Activated CD8-positive, alpha-beta memory T cell treated with anti-CD3 and anti-CD28 coated beads, Interleukin-2, amount 50 U/mL, for 1 hour (primary cell): ENCODE measurements around the gene EWSR1.

ENCODE experiments used
- DNase-seq: peaks from one replicate; pipeline ENCODE4 v3.0.0-alpha.2; 2020; ENCODE audit errors: extremely low read depth

EWSR1 gene

DNA sequence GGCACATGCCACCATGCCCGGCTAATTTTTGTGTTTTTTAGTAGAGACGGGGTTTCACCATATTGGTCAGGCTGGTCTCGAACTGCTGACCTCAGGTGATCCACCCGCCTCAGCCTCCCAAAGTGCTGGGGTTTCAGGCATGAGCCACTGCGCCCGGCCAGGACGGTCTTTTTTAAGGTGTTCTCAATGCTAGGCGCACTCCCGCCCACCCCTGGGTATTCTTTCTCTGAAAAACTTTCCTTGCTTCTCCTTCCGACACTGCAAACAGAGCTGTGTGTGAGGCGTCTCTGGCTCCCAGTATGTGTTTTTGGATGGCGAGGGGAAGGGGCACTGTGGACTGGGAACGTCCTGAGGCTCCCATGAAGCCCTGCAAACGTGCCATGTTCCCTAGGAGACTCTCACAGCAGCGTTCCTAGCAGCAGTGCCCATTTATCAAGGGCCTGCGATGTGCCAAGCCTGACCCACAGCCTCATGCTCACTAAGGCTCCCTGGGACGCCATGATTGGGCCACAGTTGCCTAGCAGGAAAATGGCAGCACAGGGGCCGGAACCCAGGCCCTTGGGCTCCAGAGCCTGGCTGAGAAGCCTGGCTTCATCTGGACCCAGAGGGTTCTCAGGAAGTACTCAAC is 49.9 kb downstream of the EWSR1 start:
- DNase-seq, result no peak

DNA sequence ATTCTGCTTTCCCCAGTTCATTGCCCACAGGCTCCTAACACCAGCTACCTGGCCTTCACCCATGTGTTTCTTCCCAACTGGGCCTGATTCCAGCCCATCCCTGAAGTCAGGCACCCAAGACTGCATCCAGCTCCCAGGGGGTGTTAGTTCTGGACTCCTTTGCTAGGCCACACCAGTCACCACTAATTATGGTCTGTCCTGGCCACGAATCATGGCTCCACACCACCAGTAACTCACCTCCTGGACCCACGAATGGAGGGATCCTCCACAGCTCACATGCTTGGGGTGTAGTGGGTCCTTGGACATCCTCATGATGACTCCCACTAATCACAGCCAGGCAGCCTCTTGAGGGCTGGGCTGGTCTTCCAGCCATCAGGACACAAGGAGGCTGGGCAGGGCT is 51.0 kb downstream of the EWSR1 start:
- no peak for DNase-seq

DNA sequence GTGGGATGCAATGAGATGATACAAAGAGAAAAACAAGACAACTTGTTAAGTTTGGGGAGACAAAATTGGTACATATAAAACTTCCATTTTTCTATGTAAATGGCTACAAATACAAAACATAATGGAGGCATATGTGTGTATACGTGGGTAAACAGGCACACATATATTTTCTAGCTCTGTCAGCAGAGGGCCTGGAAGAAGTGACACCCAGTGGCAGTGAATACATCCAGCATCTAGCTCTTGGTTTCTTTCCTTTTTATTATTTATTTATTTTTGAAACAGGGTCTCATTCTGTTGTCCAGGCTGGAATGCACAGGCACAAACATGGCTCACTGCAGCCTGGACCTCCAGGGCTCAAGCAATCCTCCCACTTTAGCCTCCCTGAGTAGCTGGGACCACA is 52.5 kb downstream of the EWSR1 start:
- no peak for DNase-seq

DNA sequence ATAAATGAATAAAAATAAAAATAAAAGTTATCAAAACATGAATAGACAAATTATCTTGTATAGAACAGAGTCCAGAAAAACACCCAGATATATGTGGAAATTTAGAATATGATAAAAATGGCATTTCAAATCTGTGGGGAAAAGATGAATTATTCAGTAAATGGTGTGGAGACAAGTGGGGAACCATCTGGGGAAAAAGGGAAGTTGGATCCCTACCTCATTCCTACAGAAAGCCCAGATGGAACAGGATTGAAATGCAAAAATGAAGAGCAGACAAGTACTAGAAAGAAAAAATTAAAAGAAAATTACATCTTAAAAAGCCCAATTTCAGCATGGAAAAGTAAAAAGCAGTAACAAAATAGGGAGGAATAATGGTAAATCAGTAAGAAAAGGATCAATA is 55.6 kb downstream of the EWSR1 start:
- DNase-seq, result no peak

DNA sequence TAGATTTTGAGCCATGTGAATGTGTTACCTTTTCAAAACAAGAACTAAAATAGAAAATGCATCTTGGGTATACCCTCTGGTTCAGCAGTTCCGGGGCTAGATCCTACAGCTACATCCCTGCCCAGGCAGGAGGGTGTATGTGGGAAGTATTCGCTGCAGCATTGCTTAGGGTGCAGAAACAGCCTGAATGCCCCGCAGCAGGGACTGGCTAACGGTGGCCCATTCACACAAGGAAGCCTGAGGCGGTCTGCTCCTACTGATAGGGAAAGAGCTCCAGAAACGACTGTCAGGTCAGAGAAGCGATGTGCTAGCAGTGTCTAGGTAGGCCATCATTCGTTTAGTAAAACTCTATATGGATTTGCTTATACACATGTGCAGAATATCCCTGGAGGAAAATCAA is 57.3 kb downstream of the EWSR1 start:
- DNase-seq, result no peak

DNA sequence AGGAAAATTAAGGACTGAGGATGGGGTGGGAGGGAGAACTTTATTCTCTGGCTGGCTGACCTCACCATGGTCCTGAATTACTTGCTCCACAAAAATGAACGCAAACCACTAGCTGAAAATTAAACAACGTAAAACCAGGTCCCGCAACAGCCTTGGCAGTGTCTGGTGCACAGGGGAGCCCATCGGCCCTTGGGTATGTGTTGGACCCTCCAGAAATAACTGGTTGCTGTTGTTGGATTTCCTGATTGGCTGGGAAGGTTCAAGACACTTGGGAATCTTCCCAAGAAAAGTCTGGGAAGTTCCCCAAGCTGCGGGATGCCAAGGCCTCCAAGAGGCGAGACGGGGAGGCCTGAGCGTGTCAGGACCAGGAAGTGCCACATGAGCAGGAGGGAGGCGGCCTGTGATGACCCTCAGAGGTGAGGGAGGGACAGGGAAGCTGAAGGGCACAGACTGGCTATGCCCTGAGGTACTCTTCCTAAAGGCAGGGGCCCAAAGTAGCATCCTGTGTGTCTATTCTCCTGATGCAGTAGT is 57.8 kb downstream of the EWSR1 start:
- DNase-seq, result no peak

DNA sequence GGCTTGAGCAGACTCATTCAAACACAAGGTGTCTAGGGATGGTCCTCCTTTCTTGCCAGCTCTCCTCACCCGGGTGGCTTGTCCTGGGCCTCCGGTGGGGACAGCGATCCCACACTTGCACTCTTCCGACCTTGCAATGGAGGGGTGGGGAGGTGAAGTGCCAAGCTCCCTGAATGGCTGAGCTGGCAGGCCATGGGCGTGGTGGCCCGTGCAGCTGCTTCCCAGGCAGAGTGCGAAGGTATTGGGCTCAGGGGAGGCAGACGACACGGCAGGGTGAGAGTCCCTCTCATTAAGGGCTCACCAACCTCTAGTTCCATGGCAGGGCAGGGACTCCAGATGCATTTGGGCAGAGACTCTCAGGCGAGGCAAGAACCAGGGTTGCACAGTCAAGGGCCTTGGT is 58.4 kb downstream of the EWSR1 start:
- no peak for DNase-seq

DNA sequence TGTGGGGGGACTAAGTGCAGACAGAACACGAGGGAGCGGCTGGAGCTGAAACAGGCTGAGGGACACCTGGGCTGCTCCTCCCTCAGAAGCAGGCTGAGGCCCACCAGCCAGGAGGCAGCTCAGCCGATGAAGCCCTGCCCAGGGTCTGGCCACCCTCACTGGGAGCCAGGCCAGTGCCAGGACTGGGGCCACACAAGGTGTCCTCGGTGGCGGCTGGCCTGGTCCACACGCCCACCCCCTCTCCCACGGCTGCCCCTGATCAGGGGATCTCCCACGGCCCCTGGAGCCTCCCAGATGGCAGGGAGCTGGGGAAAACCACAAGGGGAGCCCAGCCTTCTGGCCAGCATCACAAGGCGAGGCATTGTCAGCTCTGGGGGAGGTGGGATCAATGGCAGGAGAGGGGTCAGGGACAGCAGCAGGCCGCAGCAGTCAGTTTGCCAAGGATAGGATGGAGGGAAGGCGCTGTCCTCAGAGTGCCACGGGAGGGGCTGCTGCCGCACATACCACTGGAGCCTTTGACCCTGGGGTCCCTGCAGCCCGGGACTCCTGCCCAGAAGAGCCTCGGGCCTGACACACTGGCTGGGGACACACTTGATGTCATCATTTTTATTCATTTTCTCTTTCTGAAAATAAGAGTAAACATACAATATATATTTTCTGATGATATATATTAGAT is 59.2 kb downstream of the EWSR1 start:
- no peak for DNase-seq

DNA sequence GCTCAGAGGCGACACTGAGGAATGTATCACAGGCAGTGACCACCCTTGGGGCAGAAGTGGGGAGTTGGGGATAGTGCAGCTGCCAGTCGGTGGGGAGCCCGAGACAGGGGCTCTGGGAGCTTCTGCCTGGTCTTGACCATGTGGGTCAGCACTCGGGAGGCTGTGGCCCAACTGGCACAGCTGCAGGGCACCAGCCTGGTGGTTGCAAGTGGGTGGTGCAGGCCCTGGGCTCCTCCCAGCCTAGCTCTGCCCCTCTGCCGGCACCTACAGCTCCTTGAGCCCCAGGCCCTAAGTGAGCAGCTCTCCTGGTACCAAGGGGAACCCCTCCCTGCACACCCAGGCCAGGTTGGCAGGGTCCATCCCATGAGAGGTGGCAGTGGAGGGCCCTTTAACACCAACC is 60.0 kb downstream of the EWSR1 start:
- DNase-seq, result no peak

DNA sequence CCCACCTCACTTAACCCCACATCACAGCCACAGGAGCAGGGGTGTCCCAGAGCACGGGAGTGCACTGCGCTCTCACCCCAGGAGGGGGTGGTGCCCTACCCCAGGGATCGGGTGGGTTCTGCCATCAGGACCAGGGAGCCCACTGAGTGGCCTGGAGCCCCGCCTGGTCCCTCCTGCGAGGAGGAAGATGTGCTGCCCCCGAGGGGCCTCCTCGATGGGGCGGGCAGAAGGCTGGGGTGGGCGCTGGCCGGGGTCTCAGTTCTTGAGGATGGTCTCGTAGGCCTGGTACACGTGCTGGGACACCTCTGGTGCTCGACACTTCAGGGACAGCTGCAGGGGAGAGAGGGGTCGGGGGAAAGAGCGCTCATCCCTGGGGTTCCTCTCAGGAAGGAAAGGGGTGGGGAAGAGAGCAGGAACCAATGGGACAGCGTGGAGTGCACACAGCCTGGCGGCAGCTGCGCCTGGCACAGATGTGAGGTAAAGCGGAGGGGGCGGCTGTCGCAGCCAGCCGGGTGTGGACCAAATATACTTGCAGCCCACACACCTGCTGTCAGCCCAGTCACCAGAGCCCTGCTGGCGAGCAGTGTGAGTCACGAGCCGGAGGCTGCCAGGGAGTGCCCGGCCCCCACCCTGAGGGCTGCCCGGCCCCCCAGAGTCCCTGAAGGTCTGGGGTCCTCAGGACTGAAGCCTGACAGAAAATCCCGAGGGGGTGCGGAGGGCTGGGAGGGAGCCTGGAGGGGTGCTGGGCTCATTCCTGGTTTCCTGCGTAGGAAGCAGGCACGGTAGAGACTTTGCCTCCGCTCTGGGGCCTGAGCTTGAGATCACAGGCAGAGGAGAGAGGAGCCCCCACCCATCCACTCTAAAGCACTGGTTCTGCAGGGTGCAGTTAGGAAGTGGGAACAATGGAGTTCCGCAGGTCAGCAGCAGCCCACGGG is 60.8 kb downstream of the EWSR1 start:
- no peak for DNase-seq

DNA sequence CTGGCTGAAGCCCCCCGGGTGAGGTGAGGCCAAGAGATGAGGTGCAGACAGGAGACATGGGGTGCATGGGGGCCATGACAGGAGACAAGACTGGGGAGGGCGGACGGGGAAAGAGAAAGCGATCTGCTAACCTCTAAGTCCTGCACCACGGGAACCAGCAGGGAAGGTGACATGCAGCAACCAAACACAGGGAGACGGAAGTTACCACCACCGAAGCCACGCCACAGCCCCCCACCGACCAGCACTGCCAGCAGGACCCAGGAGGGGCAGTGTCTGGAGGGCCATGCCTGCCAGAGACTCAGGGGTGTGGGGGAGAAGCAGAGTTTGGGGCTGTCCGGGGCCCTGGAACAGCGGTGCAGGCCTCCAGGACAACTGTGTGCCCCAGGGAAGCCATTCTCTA is 61.5 kb downstream of the EWSR1 start:
- no peak for DNase-seq

DNA sequence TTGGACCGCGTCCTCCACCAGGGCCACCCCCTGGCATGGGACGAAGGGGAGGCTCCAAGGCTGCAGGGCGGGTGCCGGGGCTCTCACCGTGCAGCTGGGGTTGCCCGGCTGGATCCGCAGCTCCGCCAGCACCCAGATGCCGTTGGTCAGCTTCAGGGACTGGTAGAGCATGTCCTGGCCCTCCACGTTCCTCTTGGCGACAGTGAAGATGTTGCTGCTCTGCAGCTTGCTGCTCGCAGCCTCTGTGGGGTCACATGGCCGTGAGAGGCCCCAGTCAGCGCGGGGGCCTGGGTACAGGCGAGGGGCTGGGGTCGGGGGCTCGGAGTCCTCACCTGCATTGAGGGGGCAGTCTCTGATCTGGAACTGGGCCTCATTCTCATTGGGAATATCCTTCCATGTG is 62.2 kb downstream of the EWSR1 start:
- no peak for DNase-seq

DNA sequence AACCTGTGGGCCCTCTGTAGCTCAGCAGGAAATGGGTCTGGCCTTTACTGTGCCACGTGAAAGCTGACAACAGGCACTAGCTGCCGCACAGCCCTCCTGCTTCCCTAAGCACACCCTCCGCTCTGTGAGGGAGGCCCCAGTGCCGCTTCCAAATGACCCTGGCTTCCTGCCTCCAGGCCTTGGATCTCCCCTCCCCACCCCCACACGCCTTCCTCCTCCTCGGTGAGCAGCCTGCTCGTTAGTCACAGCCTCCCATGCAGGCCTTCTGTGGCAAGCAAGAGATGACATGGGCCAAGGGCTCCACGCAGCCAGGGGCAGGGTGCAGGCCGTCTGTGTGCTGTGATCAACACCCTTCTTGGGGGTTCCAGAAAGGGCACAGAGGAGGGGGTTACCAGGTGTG is 62.7 kb downstream of the EWSR1 start:
- no peak for DNase-seq

DNA sequence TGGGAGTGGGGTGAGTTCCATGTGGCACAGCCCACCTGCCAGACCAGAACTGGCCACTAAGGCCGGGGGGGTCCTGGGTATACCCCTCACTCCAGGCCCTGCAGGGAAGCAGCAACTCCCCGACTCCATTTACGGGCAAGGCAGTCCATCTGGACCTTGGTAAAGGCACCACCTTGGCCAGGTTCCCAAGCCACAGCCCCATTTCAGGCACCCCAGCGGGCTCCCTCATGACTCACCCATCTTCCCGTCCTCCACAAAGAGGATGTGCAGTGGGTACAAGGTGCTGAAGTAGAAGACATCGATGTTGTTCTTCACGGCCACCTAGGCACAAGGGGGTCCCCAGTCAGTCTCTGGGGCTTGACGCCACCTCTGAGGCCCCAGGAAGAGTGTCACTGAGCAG is 63.1 kb downstream of the EWSR1 start:
- DNase-seq, result no peak

DNA sequence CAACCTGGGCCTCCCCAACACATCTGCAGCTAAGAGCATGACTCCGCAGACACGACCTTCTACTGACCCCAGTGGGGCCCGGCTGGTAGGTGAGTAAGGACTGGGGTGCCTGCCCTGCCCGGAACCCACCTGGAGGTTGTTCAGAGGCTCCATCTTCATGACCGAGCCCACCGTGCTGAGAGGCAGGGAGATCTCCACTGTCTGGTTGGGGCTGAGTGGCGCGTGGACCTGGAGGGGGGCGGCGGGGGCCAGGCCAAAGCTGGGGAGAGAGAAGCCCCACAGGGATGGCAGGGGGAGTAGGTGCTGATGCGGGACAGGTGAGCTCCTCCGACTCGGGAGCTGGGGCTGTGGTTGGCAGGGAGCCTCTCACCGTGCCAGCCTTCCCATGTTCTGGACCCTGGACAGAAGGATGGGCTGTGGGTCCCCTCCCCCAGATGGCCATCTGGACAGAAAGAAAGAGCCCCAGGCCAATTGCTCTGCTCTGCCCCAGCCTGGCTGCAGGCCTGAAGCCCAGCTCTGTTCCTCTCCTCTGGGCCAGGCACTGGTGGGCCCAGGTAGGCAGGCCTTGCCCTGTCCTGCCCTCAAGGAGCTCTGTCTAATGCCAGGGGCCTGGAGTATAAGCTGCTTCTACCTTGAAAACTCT is 63.7 kb downstream of the EWSR1 start:
- no peak for DNase-seq

DNA sequence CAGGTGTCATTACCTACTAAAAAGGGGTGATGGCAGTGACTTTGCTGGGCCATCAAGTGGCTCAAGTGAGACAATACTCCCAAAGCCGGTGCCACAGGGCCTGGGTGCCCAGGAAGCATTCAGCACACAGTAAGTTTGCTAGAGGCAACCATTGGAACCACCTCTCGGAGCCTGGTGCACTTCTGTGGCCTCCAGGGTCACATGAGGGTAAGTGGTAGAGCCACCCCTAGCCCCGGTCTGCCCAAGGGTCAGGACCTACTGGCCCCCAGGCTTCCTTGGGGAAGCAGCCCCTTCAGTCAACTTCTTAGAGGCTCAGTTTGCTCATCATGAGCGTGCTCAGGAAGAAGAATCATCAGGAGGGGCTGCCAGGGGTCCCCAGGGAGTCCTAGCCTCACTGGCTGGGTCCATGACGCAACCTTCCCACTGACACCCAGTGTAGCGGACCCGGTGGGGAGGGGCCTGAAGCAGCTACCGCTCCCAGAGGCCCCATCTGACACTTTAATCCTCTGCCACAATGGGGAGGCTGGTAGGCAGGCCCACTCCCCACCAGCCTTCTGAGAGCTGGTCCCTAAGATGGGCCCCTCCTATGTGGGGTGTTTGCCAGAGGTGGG is 64.9 kb downstream of the EWSR1 start:
- DNase-seq, result no peak

DNA sequence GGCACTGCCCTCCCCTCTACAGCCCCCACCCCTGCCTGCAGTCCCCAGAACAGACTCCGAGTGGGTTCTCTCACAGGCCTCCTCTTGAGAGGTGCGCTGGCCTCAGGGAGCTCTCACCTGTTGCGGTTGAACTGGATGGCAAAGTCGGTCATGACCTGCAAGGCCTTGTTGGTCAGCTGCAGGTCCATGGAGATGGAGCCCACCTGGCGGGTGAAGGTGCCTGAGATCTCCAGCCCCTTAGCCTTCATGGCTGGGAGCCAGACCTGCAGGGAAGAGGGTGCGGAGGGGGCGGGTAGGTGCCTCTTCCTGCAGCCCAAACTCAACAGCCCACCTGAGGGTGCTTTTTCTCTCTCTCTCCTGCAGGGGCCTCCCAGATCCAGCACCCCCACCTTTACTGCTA is 66.1 kb downstream of the EWSR1 start:
- DNase-seq, result no peak

DNA sequence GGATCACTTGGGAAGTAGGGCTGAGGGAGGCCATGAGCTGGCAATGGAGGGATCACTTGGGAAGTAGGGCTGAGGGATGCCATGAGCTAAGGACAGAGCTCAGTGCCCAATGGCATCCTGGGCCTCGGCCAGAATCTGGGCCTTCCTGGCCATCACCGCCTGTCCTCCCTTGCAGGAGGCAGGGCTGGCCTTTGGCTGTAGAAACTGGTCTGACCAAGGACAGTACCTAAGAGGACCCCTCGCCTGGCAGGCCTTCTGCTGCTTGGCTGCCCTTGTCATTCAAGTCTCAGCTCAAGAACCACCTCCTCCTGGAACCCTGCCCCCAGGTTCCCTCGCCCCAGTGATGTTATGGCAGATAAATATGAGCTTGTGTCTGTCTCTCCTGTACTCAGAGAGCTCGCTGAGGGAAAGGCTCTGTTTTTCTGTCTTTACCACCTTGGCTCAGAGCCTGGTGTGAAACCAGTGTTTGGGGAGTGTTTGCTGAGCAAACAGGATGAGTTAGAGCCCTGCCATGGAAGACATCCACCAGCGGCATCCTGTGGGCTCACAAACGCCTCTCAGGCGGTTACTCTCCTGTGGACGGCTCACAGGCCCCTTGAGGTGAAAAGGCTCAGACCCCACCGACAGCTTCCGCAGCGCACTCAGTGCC is 66.8 kb downstream of the EWSR1 start:
- DNase-seq, result no peak

DNA sequence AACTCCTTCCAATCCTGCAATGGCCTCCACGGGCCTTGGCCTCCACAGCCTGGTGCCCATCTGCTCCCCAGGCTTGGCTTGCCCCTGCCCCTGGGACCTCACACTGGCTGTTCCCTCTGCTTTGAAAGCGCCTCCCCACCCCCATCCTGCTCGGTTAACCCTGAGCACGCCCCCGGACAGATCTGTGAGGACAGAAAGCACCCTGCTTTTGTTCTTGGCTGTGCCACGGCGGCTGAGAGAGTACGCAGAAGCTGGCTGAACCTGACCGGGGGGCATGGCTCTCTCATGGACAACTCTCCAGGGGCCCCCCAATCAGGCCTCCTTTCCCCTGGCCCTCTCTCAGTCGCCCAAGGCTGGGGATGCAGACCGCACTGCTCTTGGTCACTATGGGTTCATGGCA is 67.6 kb downstream of the EWSR1 start:
- no peak for DNase-seq

DNA sequence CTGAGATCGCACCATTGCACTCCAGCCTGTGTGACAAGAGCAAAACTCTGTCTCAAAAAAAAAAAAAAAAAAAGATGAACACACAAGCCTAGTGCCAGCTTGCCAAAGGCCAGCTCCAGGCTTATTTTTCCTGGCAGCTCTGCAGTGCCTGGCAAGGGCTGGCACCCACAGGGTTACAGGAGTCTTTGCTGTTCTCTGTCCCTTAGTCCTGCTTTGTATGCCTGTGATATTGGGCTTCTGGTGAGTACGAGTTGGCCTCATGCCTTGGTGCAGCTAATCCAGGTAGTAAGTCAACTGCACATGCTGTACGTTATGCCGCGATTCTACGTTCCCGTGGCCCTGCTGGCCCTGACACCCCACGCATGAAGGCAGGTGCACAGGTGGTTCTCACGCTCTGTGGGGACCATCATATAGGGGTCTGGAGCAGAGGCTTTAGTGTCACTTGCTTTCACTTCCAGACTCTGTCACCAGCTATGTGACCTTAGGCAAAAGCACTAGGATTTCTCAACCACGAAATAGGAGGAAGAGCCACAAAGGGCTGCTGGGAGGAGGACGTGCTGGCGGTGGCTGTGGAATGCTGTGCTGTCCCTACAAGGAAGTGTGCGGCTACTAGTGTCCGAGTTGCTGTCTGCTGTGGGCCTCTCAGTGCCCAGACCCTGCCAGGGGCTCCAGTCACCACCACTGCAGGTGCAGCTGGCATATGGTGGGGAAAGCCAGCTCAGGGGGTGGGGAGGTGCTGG is 68.9 kb downstream of the EWSR1 start:
- DNase-seq, result no peak
